Endometrium (tissue), 2 donors: Measurements from ENCODE around the gene KIAA0825.
"Not testable (repeated sequence)": the region's sequence is repeated elsewhere in the genome, so short reads cannot be mapped to it uniquely, and the experiment has no call there.

Source experiments
- FAIRE-seq: peaks from 2 replicates; lab custom pipeline; 2012; peaks lifted over from hg19 to GRCh38; lab: Jason Lieb, UNC
- donor health status: control.
- donor health status: control.

The KIAA0825 gene

DNA sequence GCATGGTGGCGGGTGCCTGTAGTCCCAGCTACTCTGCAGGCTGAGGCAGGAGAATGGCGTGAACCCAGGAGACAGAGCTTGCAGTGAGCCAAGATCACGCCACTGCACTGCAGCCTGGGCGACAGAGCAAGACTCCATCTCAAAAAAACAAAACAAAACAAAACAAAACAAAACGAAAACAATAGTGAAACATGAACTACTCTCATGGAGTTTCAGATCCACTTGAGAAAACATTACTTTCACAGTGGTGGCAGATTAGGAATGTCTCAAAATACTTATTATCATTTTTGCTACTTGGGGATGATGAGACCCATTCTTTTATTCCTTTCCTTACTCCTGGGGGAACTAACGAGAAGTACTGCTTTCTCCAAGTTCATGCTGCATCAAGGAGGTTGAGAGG, 448.2 kb downstream of the KIAA0825 start:
- FAIRE-seq: not testable (repeated sequence)

DNA sequence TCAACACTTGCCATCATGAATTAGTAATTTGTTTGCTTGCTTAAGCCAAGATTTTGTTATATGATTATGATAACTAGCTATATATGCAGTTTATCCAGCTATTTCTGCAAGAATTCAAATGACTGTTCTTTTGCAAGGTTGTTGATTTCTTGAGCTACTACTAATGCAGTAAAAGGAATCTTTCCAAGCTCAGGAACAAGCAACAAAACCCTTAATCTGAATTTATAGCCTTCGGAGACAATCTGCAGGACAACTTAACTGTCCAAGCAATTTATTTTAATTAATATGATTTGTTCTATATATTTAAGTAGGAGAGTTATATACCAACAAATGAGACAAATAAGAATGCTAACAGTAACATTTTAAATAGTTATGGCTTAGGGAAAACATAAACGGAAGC, 450.3 kb downstream of the KIAA0825 start:
- FAIRE-seq: no peak

DNA sequence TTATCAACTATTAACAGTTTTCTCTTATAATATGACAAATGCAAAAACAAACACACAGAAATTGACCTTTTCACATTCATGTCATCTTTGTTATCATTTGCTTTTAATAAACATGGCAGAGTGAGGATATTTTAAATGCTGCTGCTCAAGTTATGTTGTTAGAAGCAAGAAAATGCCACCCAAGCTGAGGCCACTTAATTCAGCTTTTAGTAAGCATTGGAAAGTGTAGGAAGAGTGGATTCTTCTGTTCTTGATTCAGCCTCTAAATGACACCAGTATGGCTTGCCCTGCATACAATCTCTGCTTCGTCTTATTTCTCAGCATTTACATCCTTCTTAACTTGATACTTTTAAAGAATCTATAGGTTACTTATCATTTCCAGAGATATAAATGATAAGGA, 456.6 kb downstream of the KIAA0825 start:
- no peak for FAIRE-seq

DNA sequence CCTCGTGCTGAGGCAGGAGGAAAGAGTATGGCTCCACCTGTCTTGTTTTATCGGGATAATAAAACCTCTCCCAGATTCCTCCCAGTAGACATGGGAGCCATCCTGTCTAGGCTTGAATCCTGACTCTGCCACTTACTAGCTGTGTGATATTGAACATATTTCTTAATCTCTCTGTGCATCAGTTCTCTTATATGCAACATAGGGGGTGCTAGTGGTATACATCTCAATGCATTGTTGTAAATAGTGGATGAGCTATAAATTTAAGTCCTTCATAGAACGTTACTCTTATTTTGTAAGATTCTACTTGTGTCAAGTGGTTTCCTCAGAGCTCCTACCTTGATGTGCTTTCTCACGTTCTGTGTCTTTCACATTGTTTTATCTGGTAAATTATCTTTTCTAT, 459.3 kb downstream of the KIAA0825 start:
- FAIRE-seq: no peak

DNA sequence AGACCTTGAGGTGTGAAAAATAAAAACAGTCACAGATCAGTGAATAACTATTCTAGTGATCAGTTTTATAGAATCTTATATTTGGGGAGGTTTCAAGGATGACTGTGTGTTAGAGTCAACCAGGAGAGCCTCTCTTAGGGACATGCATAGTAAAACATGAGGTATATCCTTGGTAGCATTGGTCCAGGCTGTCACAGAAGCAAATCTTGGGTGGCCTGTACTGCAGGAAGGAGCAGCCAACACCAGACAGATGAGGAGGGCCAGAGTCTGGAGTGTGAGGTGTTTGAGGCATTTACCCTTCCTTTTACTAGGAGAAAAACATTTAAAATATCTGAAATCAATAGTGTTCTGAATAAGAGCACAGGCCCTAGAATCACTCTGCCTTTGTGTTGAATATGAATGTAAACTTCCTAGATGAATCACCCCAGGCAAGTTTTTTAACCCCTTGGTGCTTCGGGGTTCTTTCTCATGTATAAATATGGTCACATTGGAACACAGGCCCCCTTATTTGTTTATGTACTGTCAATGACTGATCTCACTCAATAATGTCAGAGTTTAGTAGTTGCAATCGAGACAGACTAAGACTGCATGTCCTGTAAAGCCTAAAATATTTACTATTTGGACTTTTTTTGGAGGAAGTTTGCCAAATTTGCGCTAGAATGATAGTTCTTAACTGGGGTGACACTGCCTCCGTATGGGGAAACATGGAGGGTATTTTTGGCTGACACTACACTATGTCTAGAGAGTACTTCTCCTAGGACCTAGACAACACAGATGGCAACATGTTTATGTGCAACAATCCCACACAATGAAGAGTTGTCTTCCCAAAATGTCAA, 460.5 kb downstream of the KIAA0825 start:
- FAIRE-seq: no peak

DNA sequence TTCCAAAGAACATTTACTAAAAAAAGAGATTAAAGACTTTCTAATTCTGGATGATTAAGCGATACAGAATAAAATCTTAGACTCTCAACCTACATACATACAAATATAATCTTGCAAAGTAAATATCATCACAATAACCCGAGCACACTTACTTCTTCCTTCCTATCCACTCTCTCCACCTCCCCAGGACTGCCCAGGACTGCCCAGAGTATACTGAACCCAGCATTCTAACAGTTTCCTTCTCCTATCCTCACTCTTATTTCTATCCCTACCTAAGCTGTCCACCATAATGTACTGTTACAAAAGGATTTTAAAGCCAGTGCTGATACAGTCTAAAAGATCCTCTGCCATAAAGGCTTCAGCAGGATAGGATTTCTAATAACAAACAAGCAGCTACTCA, 463.7 kb downstream of the KIAA0825 start:
- FAIRE-seq: no peak

DNA sequence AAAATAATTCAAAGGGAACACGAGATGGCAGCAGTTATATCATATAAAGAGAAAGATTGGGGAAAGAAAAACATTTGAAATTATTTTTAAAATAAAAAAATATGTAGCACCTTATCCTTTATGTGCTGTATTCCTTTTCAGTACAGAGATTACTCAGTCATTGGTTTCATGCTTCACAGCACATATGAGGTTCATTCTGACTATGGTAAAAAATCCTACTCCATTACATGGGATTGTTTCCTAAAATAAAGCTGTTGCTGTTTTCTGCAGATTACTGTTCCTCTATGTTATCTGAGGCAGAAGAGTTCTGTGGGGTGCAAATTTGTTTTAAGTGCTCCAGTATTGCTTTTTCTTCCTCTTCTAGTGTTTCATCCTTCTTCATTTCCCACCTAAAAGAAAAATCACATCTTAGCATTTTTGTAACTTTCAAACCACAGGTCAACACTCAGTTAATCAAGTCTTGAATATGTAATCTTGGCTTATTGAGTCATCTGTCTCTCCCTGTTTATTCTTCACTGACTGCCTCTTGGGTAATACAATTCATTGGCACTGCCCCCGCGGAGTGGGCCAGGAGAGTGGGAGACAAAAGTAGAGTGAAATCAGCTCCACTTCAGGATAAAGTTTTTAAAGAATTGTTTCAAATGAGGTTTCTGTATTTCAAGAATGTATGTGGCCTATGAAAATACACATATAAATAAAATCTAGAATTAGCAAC, 464.5 kb downstream of the KIAA0825 start:
- FAIRE-seq: no peak

DNA sequence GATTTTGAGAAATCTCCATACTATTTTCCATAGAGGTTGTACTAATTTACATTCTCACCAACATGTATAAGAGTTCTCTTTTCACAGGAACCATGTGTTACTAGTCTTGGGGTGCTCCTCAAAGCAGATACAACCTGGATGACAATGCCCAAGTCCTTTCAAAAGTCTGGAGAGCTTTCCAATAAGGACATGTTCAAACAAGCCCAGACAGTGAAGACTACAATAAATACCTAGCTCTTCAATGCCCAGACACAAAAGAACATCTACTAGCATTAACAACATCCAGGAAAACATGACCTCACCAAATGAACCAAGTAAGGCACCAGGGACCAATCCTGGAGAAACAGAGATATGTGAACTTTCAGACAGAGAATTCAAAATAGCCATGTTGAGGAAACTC, 474.8 kb downstream of the KIAA0825 start:
- FAIRE-seq: not testable (repeated sequence)

DNA sequence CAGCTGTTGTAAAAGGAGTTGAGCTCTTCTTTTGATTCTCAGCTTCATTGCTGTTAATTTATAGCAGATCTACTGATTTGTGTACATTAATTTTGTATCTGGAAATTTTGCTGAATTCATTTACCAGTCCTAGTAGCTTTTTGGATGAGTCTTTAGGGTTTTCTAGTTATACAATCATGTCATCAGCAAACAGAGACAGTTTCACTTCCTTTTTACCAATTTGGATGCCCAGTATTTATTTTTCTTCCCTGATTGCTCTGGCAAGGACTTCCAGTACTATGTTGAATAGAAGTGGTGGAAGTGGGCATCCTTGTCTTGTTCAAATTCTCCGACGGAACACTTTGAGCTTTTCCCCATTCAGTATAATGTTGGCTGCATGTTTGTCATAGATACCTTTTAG, 478.1 kb downstream of the KIAA0825 start:
- no peak for FAIRE-seq

DNA sequence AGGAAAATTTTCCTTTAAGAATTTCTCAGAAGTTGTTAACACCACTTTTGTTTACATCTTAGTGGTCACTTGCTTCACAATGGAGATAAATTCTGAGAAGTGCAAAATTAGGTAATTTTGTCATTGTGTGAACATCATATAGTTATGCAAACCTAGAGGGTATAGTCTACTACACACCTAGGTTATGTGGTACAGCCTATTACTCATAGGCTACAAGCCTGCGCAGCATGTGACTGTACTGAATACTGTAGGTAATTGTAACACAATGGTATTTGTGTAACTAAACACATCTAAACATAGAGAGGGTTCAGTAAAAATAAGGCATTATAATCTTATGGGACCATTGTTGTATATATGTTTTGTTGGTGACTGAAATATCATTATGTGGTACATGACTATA, 488.3 kb downstream of the KIAA0825 start:
- FAIRE-seq: no peak

DNA sequence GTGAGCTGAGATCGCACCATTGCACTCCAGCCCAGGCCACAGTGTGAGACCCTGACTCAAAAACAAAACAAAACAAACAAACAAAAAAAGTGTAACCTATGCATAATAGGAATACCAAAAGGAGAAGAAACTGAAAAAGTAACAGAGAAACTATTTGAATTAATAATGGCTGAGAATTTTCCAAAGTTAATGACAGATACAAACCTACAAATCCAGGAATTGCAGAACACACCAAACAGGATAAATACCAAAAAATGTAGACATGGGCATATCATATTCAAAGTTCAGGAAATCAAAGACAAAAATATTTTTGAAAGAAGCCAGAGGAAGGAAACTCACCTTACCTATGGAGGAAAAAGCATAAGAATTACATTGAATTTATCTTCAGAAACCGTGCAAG, 493.3 kb downstream of the KIAA0825 start:
- no peak for FAIRE-seq

DNA sequence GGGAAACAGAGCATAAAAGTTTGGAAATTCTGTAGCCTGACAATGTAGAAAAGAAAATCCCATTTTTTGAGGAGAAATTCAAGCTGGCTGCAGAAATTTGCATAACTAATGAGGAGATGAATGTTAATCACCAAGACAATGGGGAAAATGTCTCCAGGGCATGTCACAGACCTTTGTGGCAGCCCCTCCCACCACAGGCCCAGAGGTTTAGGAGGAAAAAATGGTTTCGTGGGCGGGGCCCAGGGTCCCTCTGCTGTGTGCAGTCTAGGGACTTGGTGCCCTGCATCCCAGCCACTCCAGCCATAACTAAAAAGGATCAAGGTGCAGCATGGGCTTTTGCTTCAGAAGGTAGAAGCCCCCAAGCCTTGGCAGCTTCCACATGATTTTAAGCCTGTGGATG, 502.1 kb downstream of the KIAA0825 start:
- FAIRE-seq: not testable (repeated sequence)

DNA sequence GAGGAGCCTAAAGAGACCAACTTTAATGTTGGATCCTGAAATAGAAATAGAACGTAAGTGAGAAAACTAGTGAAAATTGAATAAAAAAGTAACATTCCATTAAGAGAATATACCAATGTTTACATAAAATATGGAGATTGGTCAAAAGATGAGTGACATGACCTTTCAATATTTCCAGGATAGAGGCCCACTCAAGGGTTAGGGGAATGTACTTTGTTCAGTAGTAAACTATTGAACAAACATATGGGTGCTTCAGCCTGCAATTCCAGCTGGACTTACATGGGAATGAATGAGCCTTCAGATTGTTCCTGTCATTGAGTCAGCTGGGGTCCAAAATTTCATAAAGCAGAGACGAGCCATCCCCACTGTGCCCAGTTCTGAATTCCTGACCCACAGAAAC, 505.3 kb downstream of the KIAA0825 start:
- FAIRE-seq: no peak

DNA sequence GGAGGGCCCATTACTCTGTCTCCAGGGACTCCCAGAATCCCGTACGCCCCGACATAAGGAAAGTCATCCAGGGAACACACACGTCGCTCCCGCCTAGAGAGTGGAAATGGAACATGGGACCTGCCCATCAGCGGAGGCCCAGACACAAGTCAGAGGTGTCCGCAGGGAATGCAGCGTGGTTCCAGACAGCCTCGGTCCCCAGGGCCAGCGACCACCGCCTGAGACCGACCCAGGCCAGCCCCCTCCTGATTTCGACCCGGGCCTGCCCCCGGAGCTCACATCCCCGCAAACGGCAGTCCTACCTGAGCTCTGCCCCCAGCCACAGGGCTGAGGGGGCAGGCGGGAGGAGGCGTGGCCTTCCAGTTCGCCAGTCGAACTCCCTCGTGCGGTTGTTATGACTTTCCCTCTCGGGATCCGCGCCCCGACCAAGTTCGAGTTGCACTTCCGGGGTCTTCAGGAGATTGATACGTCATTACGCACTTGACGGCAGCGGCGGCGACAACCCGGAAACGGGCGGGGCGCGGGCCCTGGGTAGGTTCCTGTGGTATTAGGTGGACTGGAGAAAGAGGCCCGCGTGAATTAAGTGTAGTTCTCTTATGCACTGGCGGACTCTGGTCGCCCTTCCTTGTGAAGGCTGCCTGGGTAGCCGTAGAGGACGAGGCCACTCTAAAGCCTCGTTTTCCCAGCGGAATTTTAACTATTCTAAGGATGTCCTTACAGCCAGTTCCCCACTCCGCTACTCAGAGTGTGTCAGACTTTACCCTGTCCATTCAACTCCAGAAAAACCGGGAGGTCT, 507.0 kb downstream of the KIAA0825 start:
- peak; percentile 81 for FAIRE-seq

DNA sequence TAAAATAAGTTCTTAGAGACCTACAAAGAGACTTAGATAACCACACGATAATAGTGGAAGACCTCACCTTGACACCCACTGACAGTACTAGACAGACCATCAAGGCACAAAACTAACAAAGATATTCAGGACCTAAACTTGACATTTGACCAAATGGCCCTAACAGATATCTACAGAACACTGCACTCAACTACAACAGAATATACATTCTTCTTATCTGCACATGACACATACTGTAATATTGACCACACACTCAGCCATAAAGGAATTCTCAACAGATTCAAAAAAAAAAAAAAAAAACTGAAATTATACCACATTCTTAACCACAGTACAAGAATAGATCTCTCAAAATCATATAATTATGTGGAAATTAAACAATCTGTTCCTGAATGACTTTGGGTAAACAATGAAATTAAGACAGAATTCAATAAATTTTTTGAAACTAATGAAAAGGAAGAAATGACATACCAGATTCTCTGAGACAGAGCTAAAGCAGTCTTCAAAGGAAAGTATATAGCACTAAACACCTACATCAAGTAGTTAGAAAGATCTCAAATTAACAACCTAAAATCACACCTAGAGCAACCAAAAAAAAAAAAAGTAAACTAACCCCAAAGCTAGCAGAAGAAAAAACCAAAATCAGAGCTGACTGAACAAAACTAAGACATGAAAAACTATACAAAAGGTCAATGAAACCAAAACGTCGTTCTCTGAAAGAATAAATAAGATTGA, 514.7 kb downstream of the KIAA0825 start:
- FAIRE-seq: no peak
